Measurements from ENCODE around the gene SLC35E1. TPM values are rescaled to one million over a fixed set of nuclear protein-coding genes. Genes with fewer than 3 reads are reported as not detected.

The SLC35E1 gene
- total RNA-seq, 1 experiment from 2014 or later, result 36.3 TPM

GRCh38 chr19:16532440-16533234 is 39.6 kb downstream of the SLC35E1 start:
- no TSS peak for BruUV-seq (replicated peaks)
- TF ChIP-seq, protein P1, sequence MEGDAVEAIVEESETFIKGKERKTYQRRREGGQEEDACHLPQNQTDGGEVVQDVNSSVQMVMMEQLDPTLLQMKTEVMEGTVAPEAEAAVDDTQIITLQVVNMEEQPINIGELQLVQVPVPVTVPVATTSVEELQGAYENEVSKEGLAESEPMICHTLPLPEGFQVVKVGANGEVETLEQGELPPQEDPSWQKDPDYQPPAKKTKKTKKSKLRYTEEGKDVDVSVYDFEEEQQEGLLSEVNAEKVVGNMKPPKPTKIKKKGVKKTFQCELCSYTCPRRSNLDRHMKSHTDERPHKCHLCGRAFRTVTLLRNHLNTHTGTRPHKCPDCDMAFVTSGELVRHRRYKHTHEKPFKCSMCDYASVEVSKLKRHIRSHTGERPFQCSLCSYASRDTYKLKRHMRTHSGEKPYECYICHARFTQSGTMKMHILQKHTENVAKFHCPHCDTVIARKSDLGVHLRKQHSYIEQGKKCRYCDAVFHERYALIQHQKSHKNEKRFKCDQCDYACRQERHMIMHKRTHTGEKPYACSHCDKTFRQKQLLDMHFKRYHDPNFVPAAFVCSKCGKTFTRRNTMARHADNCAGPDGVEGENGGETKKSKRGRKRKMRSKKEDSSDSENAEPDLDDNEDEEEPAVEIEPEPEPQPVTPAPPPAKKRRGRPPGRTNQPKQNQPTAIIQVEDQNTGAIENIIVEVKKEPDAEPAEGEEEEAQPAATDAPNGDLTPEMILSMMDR (conservative IDR thresholded peaks at IDR 0.05; ENCODE audit: low read depth, low read length), result no peak
- no peak for TF ChIP-seq EZH2 (IDR thresholded peaks at IDR 0.05; ENCODE audit: borderline replicate concordance, low read depth, low read length, poor library complexity, severe bottlenecking)
- DNase-seq (ENCODE audit: low spot score), result no peak
- CTCF ChIA-PET, result no interaction called here
- peaks cover 91% of the 10 kb centered on the region for H3K36me3 ChIP-seq (ENCODE audit: insufficient read depth, low read length, poor library complexity, severe bottlenecking)
- no peaks in the 10 kb centered on the region for H3K4me1 ChIP-seq (ENCODE audit: insufficient read depth, low read length, poor library complexity, severe bottlenecking)
- POLR2A ChIA-PET (ENCODE audit: low non-redundant PET), result no interaction called here
- H3K4me3 ChIP-seq (ENCODE audit: low read depth, low read length, poor library complexity, severe bottlenecking), result no peak overlapping the region
- H3K27ac ChIP-seq (ENCODE audit: low read depth, low read length, poor library complexity, severe bottlenecking), result no peak overlapping the region
- no peaks in the 10 kb centered on the region for H3K27me3 ChIP-seq (replicated peaks; ENCODE audit: insufficient read depth, low read depth, low read length, poor library complexity)
- H3K9me3 ChIP-seq (ENCODE audit: low read depth, low read length, poor library complexity, severe bottlenecking), result no peaks in the 10 kb centered on the region
- intact Hi-C loops (cut with micrococcal nuclease; ENCODE audit: unreplicated experiment), result no loop called here

DNA sequence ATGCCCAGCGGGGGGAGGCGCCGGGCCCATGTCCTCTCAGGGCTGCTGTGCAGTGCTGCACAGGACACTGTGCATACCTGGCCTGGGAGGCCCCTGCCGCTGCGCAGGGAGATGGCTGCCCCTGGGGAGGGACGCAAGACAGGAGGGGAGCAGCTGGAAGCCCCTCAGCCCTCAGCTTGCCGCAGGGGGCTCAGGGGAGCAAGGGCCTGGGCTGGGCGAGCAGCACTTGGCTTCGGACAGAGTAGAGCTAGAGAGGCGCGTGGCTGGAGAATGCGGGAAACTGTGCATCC is 40.9 kb downstream of the SLC35E1 start:
- no TSS peak for BruUV-seq (replicated peaks)
- no peak for DNase-seq (ENCODE audit: low spot score)
- CTCF ChIA-PET, result no interaction called here
- Histone ChIP-seq H3K36me3 (ENCODE audit: insufficient read depth, low read length, poor library complexity, severe bottlenecking) (peaks cover 100% of the 10 kb centered on the region), H3K27ac (ENCODE audit: low read depth, low read length, poor library complexity, severe bottlenecking) (no peak overlapping the region), H3K27me3 (replicated peaks; ENCODE audit: insufficient read depth, low read depth, low read length, poor library complexity) (no peaks in the 10 kb centered on the region), H3K9me3 (ENCODE audit: low read depth, low read length, poor library complexity, severe bottlenecking) (no peaks in the 10 kb centered on the region), H3K4me3 (ENCODE audit: low read depth, low read length, poor library complexity, severe bottlenecking) (no peak overlapping the region), H3K4me1 (ENCODE audit: insufficient read depth, low read length, poor library complexity, severe bottlenecking) (no peaks in the 10 kb centered on the region)
- TF ChIP-seq, protein P1 (conservative IDR thresholded peaks at IDR 0.05; ENCODE audit: low read depth, low read length), result no peak
- no peak for TF ChIP-seq EZH2 (IDR thresholded peaks at IDR 0.05; ENCODE audit: borderline replicate concordance, low read depth, low read length, poor library complexity, severe bottlenecking)
- intact Hi-C loops (cut with micrococcal nuclease; ENCODE audit: unreplicated experiment), result no loop called here
- POLR2A ChIA-PET (ENCODE audit: low non-redundant PET), result no interaction called here

DNA sequence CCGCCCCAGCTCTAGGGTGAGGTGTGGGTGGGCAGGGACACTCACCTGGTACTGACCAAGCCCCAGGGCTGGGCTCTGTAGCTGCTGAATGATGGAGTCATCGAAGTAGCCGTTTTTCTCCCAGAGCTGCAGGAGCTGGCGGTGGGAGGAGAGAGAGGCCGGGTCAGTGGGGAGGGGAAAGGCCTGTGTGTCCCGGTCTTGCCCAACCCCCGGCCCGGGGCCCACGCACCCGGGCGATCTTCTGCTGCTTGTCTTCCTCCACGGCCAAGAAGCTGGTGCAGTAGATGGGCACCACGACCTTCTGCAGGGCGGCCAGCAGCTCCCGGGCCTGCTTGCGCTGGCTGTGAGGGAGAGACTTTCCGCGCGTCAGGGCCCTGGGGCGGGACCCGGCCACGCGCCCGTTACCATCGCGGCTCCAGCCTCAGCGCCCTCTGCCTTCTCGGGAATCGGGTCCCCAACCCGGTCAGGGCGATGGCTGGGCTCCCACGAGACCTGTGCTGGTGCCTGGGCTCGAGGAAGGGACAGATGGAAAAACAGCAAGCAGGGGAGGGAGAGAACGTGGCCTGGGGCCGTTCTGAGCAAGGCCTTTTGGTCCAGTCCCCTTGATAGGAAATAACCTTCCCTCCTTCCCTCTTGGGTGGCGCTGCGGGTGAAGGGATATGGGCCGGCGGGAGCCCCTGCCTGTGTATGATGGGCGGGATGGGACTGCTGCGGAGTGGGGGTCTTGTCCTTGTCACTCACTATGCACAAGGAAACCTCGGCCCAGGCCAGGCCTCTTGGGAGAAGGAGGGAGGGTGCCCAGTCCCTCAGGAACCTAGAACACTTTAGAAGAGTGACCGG is 41.5 kb downstream of the SLC35E1 start:
- intact Hi-C loops (cut with micrococcal nuclease; ENCODE audit: unreplicated experiment), result no loop called here
- H3K27me3 ChIP-seq (replicated peaks; ENCODE audit: insufficient read depth, low read depth, low read length, poor library complexity), result no peaks in the 10 kb centered on the region
- DNase-seq (ENCODE audit: low spot score), result no peak
- no TSS peak for BruUV-seq (replicated peaks)
- peaks cover 100% of the 10 kb centered on the region for H3K36me3 ChIP-seq (ENCODE audit: insufficient read depth, low read length, poor library complexity, severe bottlenecking)
- H3K4me1 ChIP-seq (ENCODE audit: insufficient read depth, low read length, poor library complexity, severe bottlenecking), result no peaks in the 10 kb centered on the region
- ChIA-PET POLR2A (ENCODE audit: low non-redundant PET) (no interaction called here), CTCF (no interaction called here)
- no peak overlapping the region for H3K4me3 ChIP-seq (ENCODE audit: low read depth, low read length, poor library complexity, severe bottlenecking)
- no peak overlapping the region for H3K27ac ChIP-seq (ENCODE audit: low read depth, low read length, poor library complexity, severe bottlenecking)
- no peaks in the 10 kb centered on the region for H3K9me3 ChIP-seq (ENCODE audit: low read depth, low read length, poor library complexity, severe bottlenecking)
- no peak for TF ChIP-seq EZH2 (IDR thresholded peaks at IDR 0.05; ENCODE audit: borderline replicate concordance, low read depth, low read length, poor library complexity, severe bottlenecking)
- TF ChIP-seq, protein P1 (conservative IDR thresholded peaks at IDR 0.05; ENCODE audit: low read depth, low read length), result no peak
